ENCODE results near the gene NXPE4.

NXPE4 gene

GRCh38 chr11:114563077-114563476 is 32.5 kb downstream of the NXPE4 start:
- H3K4me3 ChIP-seq (ENCODE audit: low read length): no peak overlapping the region
- H3K9me3 ChIP-seq (ENCODE audit: control insufficient read depth, insufficient read depth, low read length): no peaks in the 10 kb centered on the region
- no peak overlapping the region for H3K4me2 ChIP-seq (ENCODE audit: low read length)
- no peaks in the 10 kb centered on the region for H3K36me3 ChIP-seq (ENCODE audit: control insufficient read depth, low read length)
- H3K27ac ChIP-seq (ENCODE audit: low read depth, low read length): no peak overlapping the region
- TF ChIP-seq, protein P1, sequence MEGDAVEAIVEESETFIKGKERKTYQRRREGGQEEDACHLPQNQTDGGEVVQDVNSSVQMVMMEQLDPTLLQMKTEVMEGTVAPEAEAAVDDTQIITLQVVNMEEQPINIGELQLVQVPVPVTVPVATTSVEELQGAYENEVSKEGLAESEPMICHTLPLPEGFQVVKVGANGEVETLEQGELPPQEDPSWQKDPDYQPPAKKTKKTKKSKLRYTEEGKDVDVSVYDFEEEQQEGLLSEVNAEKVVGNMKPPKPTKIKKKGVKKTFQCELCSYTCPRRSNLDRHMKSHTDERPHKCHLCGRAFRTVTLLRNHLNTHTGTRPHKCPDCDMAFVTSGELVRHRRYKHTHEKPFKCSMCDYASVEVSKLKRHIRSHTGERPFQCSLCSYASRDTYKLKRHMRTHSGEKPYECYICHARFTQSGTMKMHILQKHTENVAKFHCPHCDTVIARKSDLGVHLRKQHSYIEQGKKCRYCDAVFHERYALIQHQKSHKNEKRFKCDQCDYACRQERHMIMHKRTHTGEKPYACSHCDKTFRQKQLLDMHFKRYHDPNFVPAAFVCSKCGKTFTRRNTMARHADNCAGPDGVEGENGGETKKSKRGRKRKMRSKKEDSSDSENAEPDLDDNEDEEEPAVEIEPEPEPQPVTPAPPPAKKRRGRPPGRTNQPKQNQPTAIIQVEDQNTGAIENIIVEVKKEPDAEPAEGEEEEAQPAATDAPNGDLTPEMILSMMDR (IDR thresholded peaks at IDR 0.05; ENCODE audit: low read depth, low read length, poor library complexity, severe bottlenecking): no peak
- TF ChIP-seq EZH2phosphoT487 (IDR thresholded peaks at IDR 0.05; ENCODE audit: borderline replicate concordance, low read length): no peak
- H3K4me1 ChIP-seq (ENCODE audit: control insufficient read depth, low read length): no peaks in the 10 kb centered on the region
- no peaks in the 10 kb centered on the region for H3K9me2 ChIP-seq (replicated peaks; ENCODE audit: control insufficient read depth, low read length)
- H3K79me2 ChIP-seq (ENCODE audit: control insufficient read depth, low read length): no peaks in the 10 kb centered on the region
- no peaks in the 10 kb centered on the region for H3F3A ChIP-seq (ENCODE audit: control insufficient read depth, insufficient read depth)
- H4K20me1 ChIP-seq (ENCODE audit: control insufficient read depth, insufficient read depth, low read depth, low read length): no peaks in the 10 kb centered on the region
- H3K27me3 ChIP-seq (ENCODE audit: control insufficient read depth, low read length): no peaks in the 10 kb centered on the region

DNA sequence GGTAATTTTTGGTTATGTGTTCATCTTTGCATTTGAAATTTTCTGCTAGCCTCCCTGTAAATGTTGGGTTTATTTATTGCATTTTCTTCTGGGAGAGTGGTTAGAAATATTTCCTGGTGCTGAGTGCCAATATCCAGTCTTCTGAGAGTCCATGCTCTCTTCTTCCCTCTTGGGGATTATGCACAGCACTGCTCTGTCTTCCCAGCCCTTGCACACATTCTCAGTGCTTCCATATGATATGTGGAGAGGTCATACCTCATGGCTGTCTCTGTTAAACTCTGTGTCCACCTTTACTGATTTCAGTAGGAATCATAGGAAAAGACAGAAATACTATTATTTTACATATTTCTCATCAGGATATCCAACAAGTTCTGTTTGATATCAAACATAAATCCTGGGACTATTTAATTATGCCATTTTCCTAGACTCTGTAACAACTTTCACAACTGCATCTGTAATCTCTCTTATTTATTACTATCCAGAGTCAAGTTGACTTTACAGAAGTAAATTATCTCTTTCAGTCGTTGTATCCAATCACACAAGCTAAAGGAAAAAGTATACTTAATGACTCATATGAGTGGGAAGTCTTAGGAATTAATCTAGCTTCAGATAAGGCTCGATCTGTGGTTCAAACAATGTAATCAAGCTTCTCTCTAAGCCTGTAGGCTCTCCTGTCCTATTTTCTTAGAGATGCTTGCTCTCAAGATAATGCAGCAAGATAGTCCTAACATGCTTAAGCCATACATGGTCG is 33.2 kb downstream of the NXPE4 start:
- H3K4me3 ChIP-seq (ENCODE audit: low read length): no peak overlapping the region
- no peaks in the 10 kb centered on the region for H4K20me1 ChIP-seq (ENCODE audit: control insufficient read depth, insufficient read depth, low read depth, low read length)
- H3K79me2 ChIP-seq (ENCODE audit: control insufficient read depth, low read length): no peaks in the 10 kb centered on the region
- TF ChIP-seq, protein P1 (IDR thresholded peaks at IDR 0.05; ENCODE audit: low read depth, low read length, poor library complexity, severe bottlenecking): no peak
- no peaks in the 10 kb centered on the region for H3K9me2 ChIP-seq (replicated peaks; ENCODE audit: control insufficient read depth, low read length)
- H3K4me1 ChIP-seq (ENCODE audit: control insufficient read depth, low read length): no peaks in the 10 kb centered on the region
- no peak overlapping the region for H3K4me2 ChIP-seq (ENCODE audit: low read length)
- H3K27ac ChIP-seq (ENCODE audit: low read depth, low read length): no peak overlapping the region
- H3F3A ChIP-seq (ENCODE audit: control insufficient read depth, insufficient read depth): no peaks in the 10 kb centered on the region
- H3K36me3 ChIP-seq (ENCODE audit: control insufficient read depth, low read length): no peaks in the 10 kb centered on the region
- no peaks in the 10 kb centered on the region for H3K9me3 ChIP-seq (ENCODE audit: control insufficient read depth, insufficient read depth, low read length)
- no peaks in the 10 kb centered on the region for H3K27me3 ChIP-seq (ENCODE audit: control insufficient read depth, low read length)

GRCh38 chr11:114559425-114560310 is 35.9 kb downstream of the NXPE4 start, which contains the start of gene NXPE1:
NXPE1 (minus strand) TSS chr11:114559881; CDS start chr11:114551201, 8,680 bp downstream.
- Histone ChIP-seq H3K9me3 (ENCODE audit: control insufficient read depth, insufficient read depth, low read length) (no peaks in the 10 kb centered on the region), H4K20me1 (ENCODE audit: control insufficient read depth, insufficient read depth, low read depth, low read length) (no peaks in the 10 kb centered on the region), H3K36me3 (ENCODE audit: control insufficient read depth, low read length) (no peaks in the 10 kb centered on the region), H3K4me2 (ENCODE audit: low read length) (no peak within 1 kb of the TSS), H3F3A (ENCODE audit: control insufficient read depth, insufficient read depth) (no peaks in the 10 kb centered on the region), H3K27me3 (ENCODE audit: control insufficient read depth, low read length) (no peaks in the 10 kb centered on the region), H3K9me2 (replicated peaks; ENCODE audit: control insufficient read depth, low read length) (no peaks in the 10 kb centered on the region), H3K4me1 (ENCODE audit: control insufficient read depth, low read length) (no peaks in the 10 kb centered on the region), H3K27ac (ENCODE audit: low read depth, low read length) (no peak within 1 kb of the TSS), H3K79me2 (ENCODE audit: control insufficient read depth, low read length) (no peaks in the 10 kb centered on the region), H3K4me3 (ENCODE audit: low read length) (no peak within 1 kb of the TSS)
- TF ChIP-seq, protein P1 (IDR thresholded peaks at IDR 0.05; ENCODE audit: low read depth, low read length, poor library complexity, severe bottlenecking): no peak
- TF ChIP-seq EZH2phosphoT487 (IDR thresholded peaks at IDR 0.05; ENCODE audit: borderline replicate concordance, low read length): no peak
